ENCODE results near the gene MMP3. TPM values are rescaled to one million over a fixed set of nuclear protein-coding genes. Genes with fewer than 3 reads are reported as not detected.
"Not testable (repeated sequence)": the region's sequence is repeated elsewhere in the genome, so short reads cannot be mapped to it uniquely, and the experiment has no call there.

Gene MMP3
- not detected for total RNA-seq

GRCh38 chr11:102843489-102843888, at the start of gene MMP3:
MMP3 (minus strand) TSS chr11:102843609; CDS start chr11:102843546, 63 bp downstream.
- Mint-ChIP-seq H3K4me1 (no peaks in the 10 kb centered on the region), H3K27me3 (peaks cover 8% of the 10 kb centered on the region), H3K36me3 (ENCODE audit: low read depth) (no peaks in the 10 kb centered on the region), H3K27ac (no peak within 1 kb of the TSS), H3K4me3 (no peak within 1 kb of the TSS), H3K9me3 (no peaks in the 10 kb centered on the region)
- ChIA-PET CTCF (no interaction called here), POLR2A (no interaction called here)
- no peak for DNase-seq

- H3K27me3 Mint-ChIP-seq: peaks cover 8% of the 10 kb centered on the region
- no peak overlapping the region for H3K4me3 Mint-ChIP-seq
- CTCF ChIA-PET: no interaction called here
- POLR2A ChIA-PET: no interaction called here
- H3K9me3 Mint-ChIP-seq: peaks cover 7% of the 10 kb centered on the region
- no peak overlapping the region for H3K27ac Mint-ChIP-seq
- no peak for DNase-seq
- no peaks in the 10 kb centered on the region for H3K36me3 Mint-ChIP-seq (ENCODE audit: low read depth)
- no peaks in the 10 kb centered on the region for H3K4me1 Mint-ChIP-seq
Observed at GRCh38 chr11:102891736-102892135, 48.3 kb upstream of the MMP3 start.

- DNase-seq: no peak
- Mint-ChIP-seq H3K9me3 (no peaks in the 10 kb centered on the region), H3K27me3 (peaks cover 5% of the 10 kb centered on the region), H3K27ac (no peak overlapping the region), H3K4me1 (no peaks in the 10 kb centered on the region), H3K36me3 (ENCODE audit: low read depth) (no peaks in the 10 kb centered on the region), H3K4me3 (no peak overlapping the region)
- ChIA-PET POLR2A (no interaction called here), CTCF (no interaction called here)
Observed at GRCh38 chr11:102886999-102887398, 43.6 kb upstream of the MMP3 start.

- H3K27me3 Mint-ChIP-seq: no peaks in the 10 kb centered on the region
- no peaks in the 10 kb centered on the region for H3K36me3 Mint-ChIP-seq (ENCODE audit: low read depth)
- H3K27ac Mint-ChIP-seq: no peak overlapping the region
- ChIA-PET CTCF (no interaction called here), POLR2A (interaction anchor here (0.7 kb wide), 1 partner anchor 287 kb away, joined by 3 read pairs; no protein-coding TSS in a partner anchor)
- DNase-seq: no peak
- no peak overlapping the region for H3K4me3 Mint-ChIP-seq
- H3K9me3 Mint-ChIP-seq: no peaks in the 10 kb centered on the region
- no peaks in the 10 kb centered on the region for H3K4me1 Mint-ChIP-seq
Observed at GRCh38 chr11:102883141-102883540, 39.7 kb upstream of the MMP3 start.

- ChIA-PET CTCF (no interaction called here), POLR2A (interaction anchor here (0.7 kb wide), 1 partner anchor 286 kb away, joined by 3 read pairs; no protein-coding TSS in a partner anchor)
- Mint-ChIP-seq H3K9me3 (no peaks in the 10 kb centered on the region), H3K4me1 (no peaks in the 10 kb centered on the region), H3K27ac (no peak overlapping the region), H3K27me3 (no peaks in the 10 kb centered on the region), H3K36me3 (ENCODE audit: low read depth) (no peaks in the 10 kb centered on the region), H3K4me3 (no peak overlapping the region)
- DNase-seq: no peak
Observed at GRCh38 chr11:102882389-102883024, 39.1 kb upstream of the MMP3 start.

GRCh38 chr11:102879801-102880200, 36.4 kb upstream of the MMP3 start:
- Mint-ChIP-seq H3K27ac (no peak overlapping the region), H3K4me3 (no peak overlapping the region), H3K4me1 (no peaks in the 10 kb centered on the region), H3K9me3 (no peaks in the 10 kb centered on the region), H3K27me3 (no peaks in the 10 kb centered on the region), H3K36me3 (ENCODE audit: low read depth) (no peaks in the 10 kb centered on the region)
- no peak for DNase-seq
- CTCF ChIA-PET: no interaction called here
- POLR2A ChIA-PET: no interaction called here

- no peak overlapping the region for H3K4me3 Mint-ChIP-seq
- CTCF ChIA-PET: no interaction called here
- no peaks in the 10 kb centered on the region for H3K27me3 Mint-ChIP-seq
- POLR2A ChIA-PET: no interaction called here
- no peak for DNase-seq
- no peaks in the 10 kb centered on the region for H3K36me3 Mint-ChIP-seq (ENCODE audit: low read depth)
- H3K9me3 Mint-ChIP-seq: no peaks in the 10 kb centered on the region
- no peaks in the 10 kb centered on the region for H3K4me1 Mint-ChIP-seq
- H3K27ac Mint-ChIP-seq: no peak overlapping the region
Observed at GRCh38 chr11:102878595-102878994, 35.2 kb upstream of the MMP3 start.

GRCh38 chr11:102874852-102875251, 31.4 kb upstream of the MMP3 start, which contains the start of gene MMP12:
MMP12 (minus strand) TSS chr11:102874982; CDS start chr11:102874937, 45 bp downstream.
- Mint-ChIP-seq H3K9me3 (no peaks in the 10 kb centered on the region), H3K27ac (no peak within 1 kb of the TSS), H3K27me3 (peaks cover 5% of the 10 kb centered on the region), H3K4me1 (no peaks in the 10 kb centered on the region), H3K36me3 (ENCODE audit: low read depth) (no peaks in the 10 kb centered on the region), H3K4me3 (no peak within 1 kb of the TSS)
- POLR2A ChIA-PET: no interaction called here
- DNase-seq: no peak
- CTCF ChIA-PET: no interaction called here

GRCh38 chr11:102869354-102869964, 26.1 kb upstream of the MMP3 start:
- H3K9me3 Mint-ChIP-seq; POLR2A ChIA-PET; DNase-seq; H3K27ac Mint-ChIP-seq; H3K4me3 Mint-ChIP-seq; H3K36me3 Mint-ChIP-seq (ENCODE audit: low read depth); H3K4me1 Mint-ChIP-seq: not testable (repeated sequence)
- peaks cover 13% of the 10 kb centered on the region for H3K27me3 Mint-ChIP-seq
- CTCF ChIA-PET: interaction anchor here (0.7 kb wide), 1 partner anchor 1100 kb away, joined by 5 read pairs; no protein-coding TSS in a partner anchor

- POLR2A ChIA-PET: no interaction called here
- Mint-ChIP-seq H3K27ac (no peak overlapping the region), H3K4me1 (no peaks in the 10 kb centered on the region), H3K36me3 (ENCODE audit: low read depth) (no peaks in the 10 kb centered on the region), H3K9me3 (no peaks in the 10 kb centered on the region), H3K27me3 (peaks cover 13% of the 10 kb centered on the region), H3K4me3 (no peak overlapping the region)
- DNase-seq: no peak
- CTCF ChIA-PET: no interaction called here
Observed at GRCh38 chr11:102868339-102868738, 24.9 kb upstream of the MMP3 start.

- ChIA-PET POLR2A (no interaction called here), CTCF (interaction anchor here (1.4 kb wide), 1 partner anchor 9 kb away, joined by 3 read pairs; no protein-coding TSS in a partner anchor)
- no peak overlapping the region for H3K4me3 Mint-ChIP-seq
- no peak overlapping the region for H3K27ac Mint-ChIP-seq
- H3K9me3 Mint-ChIP-seq: no peaks in the 10 kb centered on the region
- no peaks in the 10 kb centered on the region for H3K36me3 Mint-ChIP-seq (ENCODE audit: low read depth)
- H3K4me1 Mint-ChIP-seq: no peaks in the 10 kb centered on the region
- no peak for DNase-seq
- peaks cover 8% of the 10 kb centered on the region for H3K27me3 Mint-ChIP-seq
Observed at GRCh38 chr11:102864724-102865123, 21.3 kb upstream of the MMP3 start.

- Mint-ChIP-seq H3K27me3 (peaks cover 2% of the 10 kb centered on the region), H3K9me3 (no peaks in the 10 kb centered on the region), H3K36me3 (ENCODE audit: low read depth) (no peaks in the 10 kb centered on the region), H3K4me1 (no peaks in the 10 kb centered on the region), H3K27ac (no peak overlapping the region), H3K4me3 (no peak overlapping the region)
- ChIA-PET CTCF (no interaction called here), POLR2A (no interaction called here)
- no peak for DNase-seq
Observed at GRCh38 chr11:102853956-102854355, 10.5 kb upstream of the MMP3 start.

GRCh38 chr11:102853055-102853454, 9.6 kb upstream of the MMP3 start:
- Mint-ChIP-seq H3K27ac (no peak overlapping the region), H3K4me3 (no peak overlapping the region), H3K4me1 (no peaks in the 10 kb centered on the region), H3K9me3 (no peaks in the 10 kb centered on the region), H3K36me3 (ENCODE audit: low read depth) (no peaks in the 10 kb centered on the region), H3K27me3 (peaks cover 2% of the 10 kb centered on the region)
- ChIA-PET CTCF (no interaction called here), POLR2A (no interaction called here)
- DNase-seq: no peak
